Astrocyte (in vitro differentiated cells and primary cell): Measurements from ENCODE around the gene ATPAF2. TPM values are rescaled to one million over a fixed set of nuclear protein-coding genes. Genes with fewer than 3 reads are reported as not detected.

ENCODE experiments used
- DNase-seq: peaks from one replicate; pipeline ENCODE4 v3.0.0-alpha.2; 2010; ENCODE audit warnings: low read depth
- FAIRE-seq: peaks from 2 replicates; lab custom pipeline; 2011; peaks lifted over from hg19 to GRCh38; lab: Jason Lieb, UNC
- H2AFZ ChIP-seq: 2 replicates; pipeline ENCODE4 v1.6.0; 2012; ENCODE audit warnings: low read depth, low read length, inconsistent platforms
- H3K27ac ChIP-seq: 2 replicates; pipeline ENCODE4 v1.5.1; 2011; ENCODE audit warnings: low read depth, low read length, inconsistent platforms
- H3K27me3 ChIP-seq: 2 replicates; pipeline ENCODE4 v1.6.0; 2011; ENCODE audit warnings: low read length, inconsistent platforms; ENCODE audit not compliant: insufficient read depth
- H3K36me3 ChIP-seq: 2 replicates; pipeline ENCODE4 v1.5.1; 2011; ENCODE audit warnings: low read length, inconsistent platforms; ENCODE audit not compliant: insufficient read depth
- H3K4me1 ChIP-seq: 2 replicates; pipeline ENCODE4 v1.5.1; 2011; ENCODE audit warnings: low read length, inconsistent platforms; ENCODE audit not compliant: insufficient read depth
- H3K4me2 ChIP-seq: 2 replicates; pipeline ENCODE4 v1.6.0; 2012; ENCODE audit warnings: low read length, inconsistent platforms
- H3K4me3 ChIP-seq: 2 replicates; pipeline ENCODE4 v1.5.1; 2011; ENCODE audit warnings: low read depth, mild to moderate bottlenecking, low read length, inconsistent platforms; ENCODE audit not compliant: insufficient read depth
- H3K79me2 ChIP-seq: 2 replicates; pipeline ENCODE4 v1.6.0; 2012; ENCODE audit warnings: mild to moderate bottlenecking, low read length, inconsistent platforms; ENCODE audit not compliant: insufficient read depth
- H3K9ac ChIP-seq: 2 replicates; pipeline ENCODE4 v1.6.0; 2012; ENCODE audit warnings: mild to moderate bottlenecking, low read length, inconsistent platforms
- H3K9me3 ChIP-seq: 2 replicates; pipeline ENCODE4 v1.5.1; 2012; ENCODE audit warnings: low read depth, mild to moderate bottlenecking, low read length, inconsistent platforms; ENCODE audit not compliant: insufficient read depth
- H4K20me1 ChIP-seq: 2 replicates; pipeline ENCODE4 v1.6.0; 2012; ENCODE audit warnings: low read length, inconsistent platforms; ENCODE audit not compliant: insufficient read depth
- H3K27ac Mint-ChIP-seq: one replicate; pipeline ENCODE4 v1.8.0; 2021; ENCODE audit warnings: mild to moderate bottlenecking, mixed read lengths; ENCODE audit not compliant: unreplicated experiment
- H3K27me3 Mint-ChIP-seq: one replicate; pipeline ENCODE4 v1.8.0; 2021; ENCODE audit warnings: low read depth, mixed read lengths; ENCODE audit not compliant: unreplicated experiment
- H3K36me3 Mint-ChIP-seq: one replicate; pipeline ENCODE4 v1.8.0; 2021; ENCODE audit warnings: low read depth, mixed read lengths; ENCODE audit not compliant: unreplicated experiment
- H3K4me1 Mint-ChIP-seq: one replicate; pipeline ENCODE4 v1.8.0; 2021; ENCODE audit warnings: low read depth, mixed read lengths; ENCODE audit not compliant: unreplicated experiment
- H3K4me3 Mint-ChIP-seq: one replicate; pipeline ENCODE4 v1.8.0; 2021; ENCODE audit warnings: mild to moderate bottlenecking, moderate library complexity, mixed read lengths; ENCODE audit not compliant: unreplicated experiment
- H3K9me3 Mint-ChIP-seq: one replicate; pipeline ENCODE4 v1.8.0; 2021; ENCODE audit warnings: mild to moderate bottlenecking, mixed read lengths; ENCODE audit not compliant: unreplicated experiment
- CTCF ChIP-seq: IDR thresholded peaks from 2 replicates; pipeline ENCODE4 v1.5.1; 2011; ENCODE audit warnings: low read depth, mild to moderate bottlenecking, inconsistent platforms, low read length, moderate library complexity; ENCODE audit not compliant: insufficient read depth
- EZH2 ChIP-seq: IDR thresholded peaks from 2 replicates; pipeline ENCODE4 v1.6.1; 2012; ENCODE audit warnings: mild to moderate bottlenecking, low read length, inconsistent platforms; ENCODE audit not compliant: insufficient read depth
- total RNA-seq: library from RNA; stranded (reverse); gene quantifications from 2 replicates; pipeline ENCODE4 v1.2.1, GENCODE V29; 2021

Gene ATPAF2
- total RNA-seq, 1 donor from 2014 or later, result 24.8 TPM

GRCh38 chr17:18004345-18004744 lies 34.6 kb downstream of the ATPAF2 start:
- no peak for FAIRE-seq
- DNase-seq, result no peak

GRCh38 chr17:18002171-18002570 lies 36.8 kb downstream of the ATPAF2 start:
- no peak for FAIRE-seq

More at GRCh38 chr17:18004345-18004744, 34.6 kb downstream of the ATPAF2 start:
- H3K27me3 Mint-ChIP-seq, result peaks cover 5% of the 10 kb centered on the region
- no peaks in the 10 kb centered on the region for H3K9me3 ChIP-seq
- no peak overlapping the region for H3K4me3 Mint-ChIP-seq
- no peak overlapping the region for H3K27ac Mint-ChIP-seq
- H3K36me3 Mint-ChIP-seq, result peaks cover 13% of the 10 kb centered on the region
- peaks cover 15% of the 10 kb centered on the region for H3K4me1 ChIP-seq
- TF ChIP-seq EZH2, result no peak
- TF ChIP-seq CTCF, result no peak
- H3K27me3 ChIP-seq, result no peaks in the 10 kb centered on the region
- no peak overlapping the region for H2AFZ ChIP-seq
- H3K4me2 ChIP-seq, result no peak overlapping the region
- H3K27ac ChIP-seq, result no peak overlapping the region
- H4K20me1 ChIP-seq, result no peaks in the 10 kb centered on the region
- H3K79me2 ChIP-seq, result no peaks in the 10 kb centered on the region
- no peak overlapping the region for H3K9ac ChIP-seq
- peaks cover 20% of the 10 kb centered on the region for H3K4me1 Mint-ChIP-seq
- no peaks in the 10 kb centered on the region for H3K36me3 ChIP-seq
- no peak overlapping the region for H3K4me3 ChIP-seq
- H3K9me3 Mint-ChIP-seq, result no peaks in the 10 kb centered on the region

More at GRCh38 chr17:18002171-18002570, 36.8 kb downstream of the ATPAF2 start:
- Mint-ChIP-seq H3K4me1 (peaks cover 15% of the 10 kb centered on the region), H3K4me3 (no peak overlapping the region), H3K36me3 (peaks cover 6% of the 10 kb centered on the region), H3K27me3 (peaks cover 9% of the 10 kb centered on the region), H3K27ac (no peak overlapping the region), H3K9me3 (no peaks in the 10 kb centered on the region)
- H3K4me1 ChIP-seq, result peaks cover 6% of the 10 kb centered on the region
- H3K4me3 ChIP-seq, result no peak overlapping the region
- no peak overlapping the region for H3K27ac ChIP-seq
- H3K9me3 ChIP-seq, result no peaks in the 10 kb centered on the region
- H3K27me3 ChIP-seq, result no peaks in the 10 kb centered on the region
- H3K36me3 ChIP-seq, result no peaks in the 10 kb centered on the region
- no peaks in the 10 kb centered on the region for H3K79me2 ChIP-seq
- H2AFZ ChIP-seq, result no peak overlapping the region
- TF ChIP-seq CTCF (no peak), EZH2 (no peak)
- H4K20me1 ChIP-seq, result no peaks in the 10 kb centered on the region
- DNase-seq, result no peak
- H3K9ac ChIP-seq, result no peak overlapping the region
- no peak overlapping the region for H3K4me2 ChIP-seq
